Measurements from ENCODE around the gene MRPL58.

MRPL58 gene

DNA sequence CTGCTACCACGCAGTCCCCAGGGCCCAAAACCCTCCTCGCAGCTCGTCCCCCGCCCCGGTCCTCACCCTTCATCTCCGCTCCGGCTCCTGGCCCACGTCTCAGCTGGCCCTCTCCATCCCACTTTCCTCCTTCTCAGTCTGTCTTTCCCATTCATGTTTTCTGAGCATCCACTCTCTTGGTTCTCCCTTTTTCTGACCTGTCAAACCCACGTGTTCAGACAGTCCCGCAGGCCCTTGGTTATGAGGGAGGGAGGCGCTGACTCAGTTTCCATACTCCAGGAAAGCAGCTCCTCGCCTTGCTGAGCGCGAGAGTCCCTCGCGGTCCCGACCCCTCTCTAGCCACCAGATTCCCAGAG is 39.5 kb upstream of the MRPL58 start:
- Histone ChIP-seq H3F3A (ENCODE audit: low read depth) (no peaks in the 10 kb centered on the region), H4K20me1 (ENCODE audit: insufficient read depth, low read length, poor library complexity, severe bottlenecking) (no peaks in the 10 kb centered on the region), H3K4me2 (ENCODE audit: low read depth, low read length, poor library complexity, severe bottlenecking) (peak overlapping the region; percentile 67), H2AFZ (ENCODE audit: low read length) (peak overlapping the region; percentile 64; the same call in 1 of the 2 replicates), H3K9me2 (replicated peaks; ENCODE audit: low read depth, low read length) (no peaks in the 10 kb centered on the region), H3K27me3 (ENCODE audit: insufficient read depth, low read length, poor library complexity, severe bottlenecking) (peaks cover 17% of the 10 kb centered on the region), H3K79me2 (ENCODE audit: insufficient read depth, low read length) (no peaks in the 10 kb centered on the region), H3K9ac (ENCODE audit: low read depth, low read length, poor library complexity, severe bottlenecking) (no peak overlapping the region), H3K4me3 (ENCODE audit: low read length, poor library complexity, severe bottlenecking) (peak overlapping the region; percentile 69), H3K36me3 (ENCODE audit: insufficient read depth, low read length) (no peaks in the 10 kb centered on the region), H3K4me1 (ENCODE audit: insufficient read depth, low read length, poor library complexity, severe bottlenecking) (no peaks in the 10 kb centered on the region), H3K9me3 (ENCODE audit: insufficient read depth, low read depth, low read length) (no peaks in the 10 kb centered on the region)
- TF ChIP-seq EZH2phosphoT487 (IDR thresholded peaks at IDR 0.05; ENCODE audit: borderline replicate concordance): no peak
- TF ChIP-seq, protein P1, sequence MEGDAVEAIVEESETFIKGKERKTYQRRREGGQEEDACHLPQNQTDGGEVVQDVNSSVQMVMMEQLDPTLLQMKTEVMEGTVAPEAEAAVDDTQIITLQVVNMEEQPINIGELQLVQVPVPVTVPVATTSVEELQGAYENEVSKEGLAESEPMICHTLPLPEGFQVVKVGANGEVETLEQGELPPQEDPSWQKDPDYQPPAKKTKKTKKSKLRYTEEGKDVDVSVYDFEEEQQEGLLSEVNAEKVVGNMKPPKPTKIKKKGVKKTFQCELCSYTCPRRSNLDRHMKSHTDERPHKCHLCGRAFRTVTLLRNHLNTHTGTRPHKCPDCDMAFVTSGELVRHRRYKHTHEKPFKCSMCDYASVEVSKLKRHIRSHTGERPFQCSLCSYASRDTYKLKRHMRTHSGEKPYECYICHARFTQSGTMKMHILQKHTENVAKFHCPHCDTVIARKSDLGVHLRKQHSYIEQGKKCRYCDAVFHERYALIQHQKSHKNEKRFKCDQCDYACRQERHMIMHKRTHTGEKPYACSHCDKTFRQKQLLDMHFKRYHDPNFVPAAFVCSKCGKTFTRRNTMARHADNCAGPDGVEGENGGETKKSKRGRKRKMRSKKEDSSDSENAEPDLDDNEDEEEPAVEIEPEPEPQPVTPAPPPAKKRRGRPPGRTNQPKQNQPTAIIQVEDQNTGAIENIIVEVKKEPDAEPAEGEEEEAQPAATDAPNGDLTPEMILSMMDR (conservative IDR thresholded peaks at IDR 0.05; ENCODE audit: low read length): no peak

DNA sequence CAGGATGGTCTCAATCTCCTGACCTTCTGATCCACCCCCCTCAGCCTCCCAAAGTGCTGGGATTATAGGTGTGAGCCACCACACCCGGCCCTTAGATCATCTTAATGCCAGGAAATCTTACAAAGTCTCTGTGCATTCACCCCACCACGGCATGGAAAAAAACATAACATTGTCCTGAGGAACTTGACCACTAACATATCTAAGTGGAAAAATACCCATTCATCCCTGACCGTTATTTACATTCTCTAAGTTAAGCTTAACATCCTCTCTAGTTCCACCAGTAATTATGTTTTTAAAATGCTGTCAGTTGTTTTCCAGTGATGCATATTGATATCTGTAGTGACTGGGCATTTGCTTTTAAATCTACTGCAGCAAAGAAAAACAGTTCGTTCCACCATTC is 36.5 kb upstream of the MRPL58 start:
- Histone ChIP-seq H3K79me2 (ENCODE audit: insufficient read depth, low read length) (no peaks in the 10 kb centered on the region), H3K4me2 (ENCODE audit: low read depth, low read length, poor library complexity, severe bottlenecking) (no peak overlapping the region), H2AFZ (ENCODE audit: low read length) (no peak overlapping the region), H3K9me3 (ENCODE audit: insufficient read depth, low read depth, low read length) (no peaks in the 10 kb centered on the region), H3K9ac (ENCODE audit: low read depth, low read length, poor library complexity, severe bottlenecking) (no peak overlapping the region), H3K4me1 (ENCODE audit: insufficient read depth, low read length, poor library complexity, severe bottlenecking) (no peaks in the 10 kb centered on the region), H3K36me3 (ENCODE audit: insufficient read depth, low read length) (no peaks in the 10 kb centered on the region), H3K9me2 (replicated peaks; ENCODE audit: low read depth, low read length) (no peaks in the 10 kb centered on the region), H3K4me3 (ENCODE audit: low read length, poor library complexity, severe bottlenecking) (no peak overlapping the region), H3F3A (ENCODE audit: low read depth) (no peaks in the 10 kb centered on the region), H3K27me3 (ENCODE audit: insufficient read depth, low read length, poor library complexity, severe bottlenecking) (peaks cover 17% of the 10 kb centered on the region), H4K20me1 (ENCODE audit: insufficient read depth, low read length, poor library complexity, severe bottlenecking) (no peaks in the 10 kb centered on the region)
- TF ChIP-seq, protein P1 (conservative IDR thresholded peaks at IDR 0.05; ENCODE audit: low read length): no peak
- TF ChIP-seq EZH2phosphoT487 (IDR thresholded peaks at IDR 0.05; ENCODE audit: borderline replicate concordance): no peak

DNA sequence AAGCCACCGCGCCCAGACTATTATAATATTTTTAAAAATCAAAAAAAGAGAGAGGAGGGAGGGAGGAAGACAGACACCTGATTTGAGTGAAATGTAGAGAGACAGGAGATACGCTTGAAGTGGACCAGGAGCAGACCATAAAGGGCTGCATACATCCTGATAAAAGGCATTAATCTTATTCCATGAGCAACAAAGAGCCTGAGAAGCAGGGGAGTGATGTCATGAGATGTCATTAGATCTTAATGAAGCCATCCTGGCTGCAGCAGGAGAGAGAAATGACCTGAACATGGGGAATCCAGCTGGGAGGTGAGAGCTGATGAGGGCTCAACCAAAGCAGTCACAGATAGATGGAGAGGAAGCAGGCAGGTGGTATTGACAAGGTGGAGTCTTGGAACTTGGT is 34.7 kb upstream of the MRPL58 start:
- Histone ChIP-seq H3K79me2 (ENCODE audit: insufficient read depth, low read length) (no peaks in the 10 kb centered on the region), H3K9ac (ENCODE audit: low read depth, low read length, poor library complexity, severe bottlenecking) (no peak overlapping the region), H3K27me3 (ENCODE audit: insufficient read depth, low read length, poor library complexity, severe bottlenecking) (peaks cover 4% of the 10 kb centered on the region), H3K4me2 (ENCODE audit: low read depth, low read length, poor library complexity, severe bottlenecking) (no peak overlapping the region), H4K20me1 (ENCODE audit: insufficient read depth, low read length, poor library complexity, severe bottlenecking) (no peaks in the 10 kb centered on the region), H3K4me3 (ENCODE audit: low read length, poor library complexity, severe bottlenecking) (no peak overlapping the region), H3K36me3 (ENCODE audit: insufficient read depth, low read length) (no peaks in the 10 kb centered on the region), H3F3A (ENCODE audit: low read depth) (no peaks in the 10 kb centered on the region), H3K9me2 (replicated peaks; ENCODE audit: low read depth, low read length) (no peaks in the 10 kb centered on the region), H3K9me3 (ENCODE audit: insufficient read depth, low read depth, low read length) (no peaks in the 10 kb centered on the region), H2AFZ (ENCODE audit: low read length) (no peak overlapping the region), H3K4me1 (ENCODE audit: insufficient read depth, low read length, poor library complexity, severe bottlenecking) (peaks cover 12% of the 10 kb centered on the region)
- TF ChIP-seq, protein P1 (conservative IDR thresholded peaks at IDR 0.05; ENCODE audit: low read length): no peak
- no peak for TF ChIP-seq EZH2phosphoT487 (IDR thresholded peaks at IDR 0.05; ENCODE audit: borderline replicate concordance)
